Measurements from ENCODE around the gene PCED1B.
"Not testable (repeated sequence)": the region's sequence is repeated elsewhere in the genome, so short reads cannot be mapped to it uniquely, and the experiment has no call there.

Gene PCED1B

GRCh38 chr12:47178014-47178413, 98.6 kb downstream of the PCED1B start:
- no peak for DNase-seq

GRCh38 chr12:47182164-47182938, 102.9 kb downstream of the PCED1B start:
- DNase-seq: not testable (repeated sequence)

- DNase-seq: no peak
Observed at GRCh38 chr12:47184229-47184628, 104.8 kb downstream of the PCED1B start.

GRCh38 chr12:47184813-47185212, 105.4 kb downstream of the PCED1B start:
- DNase-seq: no peak

GRCh38 chr12:47186246-47186645, 106.8 kb downstream of the PCED1B start:
- no peak for DNase-seq

- no peak for DNase-seq
Observed at GRCh38 chr12:47188576-47189441, 109.4 kb downstream of the PCED1B start.

GRCh38 chr12:47189728-47190127, 110.3 kb downstream of the PCED1B start:
- DNase-seq: no peak

- no peak for DNase-seq
Observed at GRCh38 chr12:47190271-47190750, 110.9 kb downstream of the PCED1B start.

GRCh38 chr12:47190905-47191304, 111.5 kb downstream of the PCED1B start:
- no peak for DNase-seq

GRCh38 chr12:47192051-47192450, 112.6 kb downstream of the PCED1B start:
- DNase-seq: no peak

- no peak for DNase-seq
Observed at GRCh38 chr12:47193066-47193465, 113.6 kb downstream of the PCED1B start.

GRCh38 chr12:47194501-47194900, 115.1 kb downstream of the PCED1B start:
- DNase-seq: no peak

GRCh38 chr12:47200446-47200845, 121.0 kb downstream of the PCED1B start:
- DNase-seq: no peak

GRCh38 chr12:47201190-47201589, 121.8 kb downstream of the PCED1B start:
- DNase-seq: not testable (repeated sequence)

- no peak for DNase-seq
Observed at GRCh38 chr12:47202176-47202575, 122.8 kb downstream of the PCED1B start.

GRCh38 chr12:47205532-47206449, 126.4 kb downstream of the PCED1B start:
- DNase-seq: no peak

GRCh38 chr12:47206450-47207339, 127.3 kb downstream of the PCED1B start:
- no peak for DNase-seq

GRCh38 chr12:47207340-47207717, 127.9 kb downstream of the PCED1B start:
- DNase-seq: no peak

- DNase-seq: no peak
Observed at GRCh38 chr12:47207829-47208248, 128.4 kb downstream of the PCED1B start.

GRCh38 chr12:47209014-47209413, 129.6 kb downstream of the PCED1B start:
- DNase-seq: no peak

- no peak for DNase-seq
Observed at GRCh38 chr12:47210776-47211175, 131.4 kb downstream of the PCED1B start.

GRCh38 chr12:47212701-47213039, 133.2 kb downstream of the PCED1B start:
- DNase-seq: no peak
